Activated CD4-positive, alpha-beta T cell treated with anti-CD3 and anti-CD28 coated beads, Interleukin-2, Interleukin-4, amounts not matched to agents 100 ng/mL and 50 ng/mL, durations not matched to agents 16 hours and 8 hours (primary cell): ENCODE results near the gene CTNND2.
"Not testable (repeated sequence)": the region's sequence is repeated elsewhere in the genome, so short reads cannot be mapped to it uniquely, and the experiment has no call there.

Experiments
- DNase-seq: peaks from one replicate; pipeline ENCODE4 v3.0.0-alpha.2; 2020; ENCODE audit warnings: low spot score

The CTNND2 gene

DNA sequence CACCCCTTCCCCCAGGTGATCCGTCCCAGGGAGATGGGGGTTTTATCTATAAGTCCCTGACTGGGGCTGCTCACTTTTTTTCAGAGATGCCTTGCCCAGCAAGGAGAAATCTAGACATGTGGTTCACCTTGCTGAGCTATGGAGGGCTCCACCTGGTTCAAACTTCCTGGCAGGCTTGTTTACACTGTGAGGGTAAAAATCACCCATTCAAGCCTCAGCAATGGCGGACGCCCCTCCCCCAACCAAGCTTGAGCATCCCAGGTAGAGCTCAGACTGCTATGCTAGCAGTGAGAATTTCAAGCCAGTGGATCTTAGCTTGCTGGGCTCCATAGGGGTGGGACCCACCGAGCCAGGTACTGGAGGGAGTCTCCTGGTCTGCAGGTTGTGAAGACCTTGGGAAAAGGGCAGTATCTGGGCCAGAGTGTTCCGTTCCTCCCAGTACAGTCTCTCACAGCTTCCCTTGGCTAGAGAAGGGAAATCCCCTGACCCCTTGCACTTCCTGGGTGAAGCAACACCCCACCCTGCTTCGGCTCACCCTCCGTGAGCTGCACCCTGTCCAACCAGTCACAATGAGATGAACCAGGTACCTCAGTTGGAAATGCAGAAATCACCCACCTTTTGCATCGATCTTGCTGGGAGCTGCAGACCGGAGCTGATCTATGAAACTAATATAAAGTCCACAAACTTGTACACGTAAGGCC lies 231.7 kb downstream of the CTNND2 start:
- DNase-seq = no peak

DNA sequence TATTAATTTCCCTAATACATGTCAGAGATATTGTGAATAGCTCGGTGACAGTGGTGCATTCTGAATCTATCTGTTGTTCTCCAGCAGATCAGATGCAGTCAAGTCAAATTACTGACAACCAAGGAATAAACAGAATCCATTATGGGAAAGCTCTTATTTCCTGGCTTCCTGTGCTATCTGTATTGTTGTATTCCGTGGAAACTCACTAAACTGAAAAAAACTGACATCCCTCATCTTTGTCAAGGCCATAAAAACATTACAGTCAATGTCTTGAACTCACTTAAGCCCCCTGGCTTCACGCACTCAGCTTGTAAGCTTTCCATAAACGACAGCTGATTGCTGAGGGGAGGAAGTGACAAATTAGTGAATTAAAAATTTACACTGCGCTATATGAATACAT lies 245.9 kb downstream of the CTNND2 start:
- DNase-seq = no peak

DNA sequence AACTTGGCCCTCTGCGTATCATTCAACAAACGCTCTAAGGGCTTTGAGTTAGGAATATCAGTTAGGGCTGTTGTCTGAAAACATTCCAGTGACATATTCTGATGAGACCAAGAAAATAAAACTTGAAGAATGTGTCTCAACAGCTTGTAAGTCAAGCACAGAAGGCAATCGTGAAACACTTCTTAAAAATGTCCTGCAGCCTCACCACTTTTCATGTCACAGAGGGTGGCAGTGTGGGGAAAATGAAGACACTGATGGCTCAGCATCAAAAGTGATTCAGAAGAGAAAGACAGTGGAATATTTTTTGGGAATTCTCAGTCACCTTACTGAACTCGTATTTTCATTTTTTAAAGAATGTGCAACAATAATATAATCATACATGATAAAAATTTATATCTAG lies 247.3 kb downstream of the CTNND2 start:
- DNase-seq = no peak

DNA sequence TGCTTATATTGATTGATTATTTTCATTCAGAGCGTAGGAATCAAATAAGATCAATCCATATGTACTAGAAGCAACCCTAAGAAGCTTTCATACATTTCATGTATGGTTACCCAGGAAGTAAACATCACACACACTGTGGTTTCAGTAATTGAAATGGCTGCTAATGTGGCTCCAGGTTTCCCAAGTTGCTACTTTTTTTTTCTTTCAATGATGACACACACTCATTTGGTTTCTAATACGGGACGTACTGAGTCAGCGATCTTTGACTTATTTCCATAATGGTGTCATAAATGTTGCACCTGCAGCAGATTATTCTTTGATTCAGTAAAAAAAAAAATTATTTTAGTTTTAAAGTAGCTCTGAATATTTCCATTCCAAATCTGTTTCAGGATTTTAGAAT lies 248.6 kb downstream of the CTNND2 start:
- no peak for DNase-seq

DNA sequence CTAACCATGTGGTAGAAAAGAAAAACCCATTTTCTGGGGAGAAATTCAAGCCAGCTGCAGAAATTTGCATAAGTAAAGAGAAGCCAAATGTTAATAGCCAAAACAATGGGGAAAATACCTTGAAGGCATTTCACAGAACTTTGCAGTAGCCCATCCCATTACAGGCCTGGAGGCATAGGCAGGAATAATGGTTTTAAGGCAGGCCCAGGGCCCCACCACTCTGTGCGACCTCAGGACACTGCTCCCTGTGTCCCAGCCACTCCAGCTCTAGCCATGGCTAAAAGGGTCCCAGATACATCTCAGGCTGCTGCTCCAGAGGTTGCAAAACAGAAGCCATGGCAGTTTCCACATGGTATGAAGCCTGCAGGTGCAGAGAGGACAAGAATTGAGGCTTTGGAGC lies 253.3 kb downstream of the CTNND2 start:
- DNase-seq = no peak

DNA sequence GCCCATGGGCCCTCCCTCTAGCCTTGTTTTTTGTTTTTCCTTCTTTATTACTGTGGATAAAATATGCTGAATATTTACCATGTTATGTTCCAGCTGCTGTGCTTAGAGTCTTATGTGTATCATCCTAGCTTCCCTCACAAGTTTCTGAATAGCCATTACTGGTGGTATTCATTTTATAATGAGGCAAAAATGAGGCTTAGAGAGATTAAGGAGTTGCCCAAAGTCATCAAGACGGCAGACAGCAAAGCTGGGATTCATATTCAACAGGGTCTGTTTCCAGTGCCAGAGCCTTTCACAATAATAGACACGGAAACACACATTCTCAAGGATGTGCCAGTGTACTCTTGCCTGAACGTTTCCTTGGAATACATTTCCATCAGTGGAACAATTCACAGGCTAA lies 258.1 kb downstream of the CTNND2 start:
- DNase-seq = no peak

DNA sequence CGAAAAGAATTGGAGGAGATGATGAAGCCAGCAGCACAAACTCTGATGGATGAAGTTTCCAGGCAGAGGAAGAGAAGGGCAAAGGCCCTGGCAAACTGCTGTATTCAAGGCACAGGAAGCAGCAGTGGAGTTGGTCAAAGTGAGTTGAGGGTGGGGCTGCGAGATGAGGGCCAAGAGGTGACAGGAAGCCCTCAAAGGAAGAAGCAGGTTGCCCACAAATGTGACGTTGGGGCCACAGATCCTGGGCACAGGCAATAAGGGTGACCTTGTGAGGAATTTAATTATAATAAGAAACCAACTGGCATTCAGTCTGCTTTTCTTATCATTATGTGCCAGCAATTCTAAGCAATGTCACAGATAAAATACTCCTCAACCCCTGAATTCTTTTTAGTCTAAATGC lies 261.8 kb downstream of the CTNND2 start:
- no peak for DNase-seq

DNA sequence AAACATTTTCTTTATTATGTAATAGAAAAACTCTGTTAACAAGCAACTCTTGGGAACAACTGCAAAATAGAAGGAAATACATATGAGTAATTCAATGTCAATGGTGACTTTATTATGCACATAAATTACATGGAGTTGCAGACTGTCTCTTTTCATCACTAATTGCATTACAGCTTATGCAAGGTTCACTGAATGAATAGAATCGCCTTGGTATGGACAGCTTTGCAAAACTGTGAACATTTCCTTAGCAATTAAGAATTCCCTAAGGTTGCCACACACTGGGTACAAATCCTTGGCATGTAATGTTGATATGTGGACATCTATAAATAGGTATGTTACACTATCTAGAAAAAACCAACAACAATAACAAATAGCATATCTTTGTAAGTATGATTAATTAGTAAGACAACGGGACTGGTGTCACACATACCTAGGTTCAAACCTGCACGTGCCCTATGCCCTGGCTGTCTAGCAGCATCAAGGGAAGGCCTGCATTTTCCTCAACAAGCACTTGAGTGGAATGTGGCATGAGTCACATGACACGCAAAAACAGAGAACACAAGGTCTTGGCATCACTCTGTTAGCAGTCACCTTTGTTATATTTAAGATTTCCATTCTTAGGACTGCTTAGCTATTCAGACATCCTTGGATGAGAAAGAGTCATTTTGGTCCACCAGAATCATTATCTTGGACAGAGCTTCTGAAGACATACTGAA lies 263.9 kb downstream of the CTNND2 start:
- DNase-seq = no peak

DNA sequence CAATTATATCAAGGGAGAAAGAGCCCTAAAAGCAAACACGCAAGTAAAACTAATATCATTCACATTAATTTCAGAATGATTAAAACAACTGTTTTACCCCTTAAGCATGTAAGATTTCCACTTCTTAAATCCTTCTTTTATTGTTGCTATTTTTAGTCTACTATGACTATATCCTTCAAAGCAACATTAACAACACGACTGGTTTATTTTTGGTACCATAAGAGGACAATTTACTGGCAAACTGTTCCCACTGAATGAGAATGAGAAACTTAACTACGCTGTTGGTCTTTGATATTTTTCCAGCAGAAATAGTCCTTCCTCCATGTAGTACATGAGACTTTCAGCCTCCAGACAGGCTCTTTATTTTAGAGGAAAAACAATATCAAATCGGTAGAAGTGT lies 281.5 kb downstream of the CTNND2 start:
- DNase-seq = no peak

DNA sequence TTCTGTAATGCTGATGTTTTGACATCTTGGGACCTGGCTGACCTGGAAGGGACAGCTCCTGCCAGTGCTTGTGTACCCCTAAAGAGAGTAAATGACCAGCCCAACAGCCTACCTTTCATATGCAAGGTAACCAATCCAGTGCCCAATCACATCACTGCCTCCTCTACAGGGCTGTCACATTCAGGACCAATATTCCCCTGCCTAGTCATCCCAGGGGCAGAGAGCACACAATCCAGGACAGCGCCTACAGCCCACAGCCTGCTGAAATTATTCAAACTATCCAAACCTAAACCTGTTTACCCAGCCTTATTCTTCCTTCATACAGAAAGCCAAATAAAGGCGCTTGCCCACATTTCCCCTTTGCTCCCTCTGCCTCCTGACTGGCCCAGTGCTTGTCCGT lies 284.1 kb downstream of the CTNND2 start:
- no peak for DNase-seq

DNA sequence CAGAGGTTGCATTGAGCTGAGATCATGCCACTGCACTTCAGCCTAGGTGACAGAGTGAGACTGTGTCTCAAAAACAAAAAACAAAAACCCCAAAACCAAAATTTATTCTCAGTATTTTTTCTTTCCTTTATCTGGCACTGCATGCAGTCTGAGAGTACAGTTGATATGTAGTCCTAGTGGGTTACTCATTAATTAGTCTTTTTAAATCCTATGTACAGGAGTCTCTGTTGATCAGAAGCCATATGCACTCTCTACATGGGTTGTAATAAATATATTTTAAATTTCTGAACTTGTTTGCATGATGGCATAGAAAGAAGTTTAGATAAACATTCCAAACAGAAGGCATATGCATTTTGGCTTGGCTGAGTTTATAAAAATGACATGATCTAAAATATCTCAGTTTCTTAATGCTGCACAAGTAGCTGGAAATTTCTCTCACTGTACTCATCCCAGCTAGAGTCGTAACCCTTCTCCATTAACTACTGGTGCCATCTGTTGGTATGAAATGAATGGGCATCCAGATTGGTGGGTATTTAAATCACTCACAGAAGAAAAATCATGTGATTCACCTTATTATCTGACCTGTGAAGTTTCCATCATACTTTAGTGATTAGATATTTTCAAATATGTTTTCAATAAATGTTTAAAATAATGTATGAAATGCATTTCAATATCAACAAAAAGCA lies 284.8 kb downstream of the CTNND2 start:
- no peak for DNase-seq

DNA sequence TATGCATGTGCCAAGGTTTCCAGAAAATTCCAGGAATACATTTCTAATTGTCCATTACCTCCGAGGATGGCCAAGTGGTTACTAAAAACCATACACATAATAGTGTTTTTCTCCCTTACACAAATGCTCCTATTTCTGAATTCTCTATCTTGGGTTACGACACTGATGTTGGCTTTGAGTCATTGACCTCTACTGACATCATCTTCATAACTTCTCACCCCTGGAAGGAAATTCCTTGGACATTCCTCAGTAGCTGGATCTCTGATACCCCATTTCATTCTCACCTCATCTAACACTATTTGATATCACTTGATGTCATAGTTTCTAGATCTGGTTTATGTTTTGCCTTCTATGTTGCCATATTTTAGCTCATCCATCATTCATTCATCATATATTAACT lies 287.2 kb downstream of the CTNND2 start:
- DNase-seq = no peak

DNA sequence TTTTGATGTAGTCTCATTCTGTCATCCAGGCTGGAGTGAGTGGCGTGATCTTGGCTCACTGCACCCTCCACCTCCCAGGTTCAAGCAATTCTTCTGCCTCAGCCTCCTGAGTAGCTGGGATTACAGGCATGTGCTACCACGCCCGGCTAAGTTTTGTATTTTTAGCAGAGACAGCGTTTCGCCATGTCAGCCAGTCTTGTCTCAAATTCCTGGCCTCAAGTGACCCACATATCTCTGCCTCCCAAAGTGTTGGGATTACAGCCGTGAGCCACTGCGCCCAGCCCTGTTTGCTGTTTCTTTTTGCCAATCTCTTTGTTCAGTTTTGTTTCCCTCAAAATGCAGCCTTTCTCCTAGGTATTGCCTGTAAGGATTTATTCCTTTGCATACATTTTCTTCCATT lies 287.6 kb downstream of the CTNND2 start:
- not testable (repeated sequence) for DNase-seq

DNA sequence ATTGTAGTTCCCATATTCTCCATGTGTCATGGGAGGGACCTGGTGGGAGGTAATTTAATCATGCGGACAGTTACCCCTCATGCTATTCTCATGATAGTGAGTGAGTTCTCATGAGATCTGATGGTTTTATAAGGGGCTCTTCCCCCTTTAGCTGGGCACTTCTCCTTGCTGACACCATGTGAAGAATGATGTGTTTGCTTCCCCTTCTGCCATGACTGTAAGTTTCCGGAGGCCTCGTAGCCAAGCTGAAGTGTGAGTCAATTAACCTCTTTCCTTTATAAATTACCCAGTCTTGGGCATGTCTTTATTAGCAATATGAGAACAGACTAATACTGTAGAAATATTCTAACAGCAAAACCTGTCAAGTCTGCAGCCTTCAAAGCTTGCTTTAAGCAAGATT lies 293.2 kb downstream of the CTNND2 start:
- DNase-seq = no peak

DNA sequence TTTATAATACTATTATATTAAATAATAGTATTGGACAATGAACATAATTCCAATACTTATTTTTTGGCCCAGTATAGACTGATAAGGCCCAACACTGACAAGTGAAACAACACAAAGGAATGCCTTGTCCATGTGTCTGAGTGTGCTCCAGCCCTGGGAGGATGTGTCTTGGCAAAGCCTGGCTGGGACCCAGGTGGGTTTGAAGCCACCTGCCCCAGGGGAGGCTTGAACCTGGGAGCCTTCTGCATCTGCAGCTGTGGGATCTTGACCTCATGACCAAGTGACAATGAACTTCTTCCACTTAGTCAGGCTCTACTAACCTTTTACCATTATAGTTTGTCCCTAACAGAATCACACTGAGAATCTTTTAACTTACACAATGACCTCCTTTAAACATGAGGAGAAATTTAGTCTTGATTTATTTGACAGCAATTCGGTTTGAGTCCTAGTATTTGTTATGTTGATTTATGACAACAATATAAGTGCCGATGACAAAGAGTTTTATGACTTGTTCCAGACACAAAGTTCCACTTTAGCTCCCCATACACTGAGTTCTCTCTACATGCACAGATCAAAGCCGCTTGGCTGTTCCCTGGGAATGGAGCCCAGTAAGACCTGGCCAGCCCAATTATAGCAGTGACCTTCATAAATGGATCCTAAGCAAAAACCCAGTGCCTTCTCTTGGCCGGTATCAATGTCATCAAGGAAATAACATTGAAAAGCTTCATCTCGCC lies 294.5 kb downstream of the CTNND2 start:
- DNase-seq = no peak

DNA sequence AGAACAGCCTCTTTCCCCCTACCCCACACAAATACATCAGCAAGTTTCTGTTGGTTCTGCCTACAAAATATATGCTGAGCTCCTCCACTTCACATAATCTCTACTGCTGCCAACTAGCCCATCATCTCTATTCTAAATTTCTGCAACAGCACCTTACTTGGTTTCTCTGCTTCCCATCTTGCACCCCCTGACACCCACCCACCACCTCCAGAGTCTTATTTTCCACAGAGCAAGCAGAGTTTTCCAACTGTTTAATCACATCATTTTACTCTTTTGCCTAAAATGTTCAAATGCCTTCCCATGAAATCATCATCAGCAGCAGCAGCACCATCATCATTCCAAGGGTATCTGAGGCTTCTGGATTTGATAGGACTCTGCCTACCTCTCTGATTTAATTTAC lies 295.7 kb downstream of the CTNND2 start:
- no peak for DNase-seq

DNA sequence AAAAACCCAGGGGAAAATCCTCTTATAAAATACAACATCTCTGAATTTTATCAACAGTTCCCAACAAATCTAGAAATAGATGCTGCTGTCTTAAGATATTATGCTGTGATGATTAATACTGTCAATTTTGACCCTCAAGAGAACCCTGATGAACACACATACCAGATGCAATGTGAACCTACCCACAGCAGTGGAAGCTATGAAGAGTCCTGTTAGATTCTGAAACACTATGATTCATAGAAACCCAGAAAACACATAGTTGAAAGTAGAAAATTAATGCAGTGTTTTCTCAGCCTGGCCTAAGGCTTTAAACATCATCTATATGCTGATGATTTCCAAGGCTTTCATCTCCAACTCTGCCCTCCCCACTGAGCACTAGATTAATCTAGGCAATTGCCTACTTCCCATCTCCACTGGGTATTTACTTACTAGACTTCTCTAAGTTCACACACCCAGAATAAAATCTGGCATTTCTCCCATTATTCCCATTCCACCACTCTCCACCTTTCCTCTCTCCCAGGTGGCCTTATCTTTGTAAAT lies 296.2 kb downstream of the CTNND2 start:
- DNase-seq = no peak

DNA sequence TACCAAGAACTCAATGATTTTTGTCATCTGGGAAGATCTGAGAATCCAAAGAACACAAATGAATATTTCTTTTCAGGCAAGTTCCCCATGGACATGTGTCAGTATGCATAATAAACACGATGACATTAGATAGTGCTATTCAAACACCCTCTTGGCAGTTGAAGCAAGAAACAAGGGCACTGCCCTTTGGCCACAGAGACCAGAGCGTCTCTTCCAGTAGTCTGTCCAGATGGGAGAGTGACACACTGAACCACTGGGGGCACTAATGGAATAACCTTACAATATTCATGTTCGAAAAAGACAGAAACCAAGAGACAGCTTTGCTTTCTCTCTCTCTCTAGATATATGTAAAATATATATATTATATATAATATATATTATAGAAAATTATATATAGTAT lies 301.9 kb downstream of the CTNND2 start:
- DNase-seq = no peak

DNA sequence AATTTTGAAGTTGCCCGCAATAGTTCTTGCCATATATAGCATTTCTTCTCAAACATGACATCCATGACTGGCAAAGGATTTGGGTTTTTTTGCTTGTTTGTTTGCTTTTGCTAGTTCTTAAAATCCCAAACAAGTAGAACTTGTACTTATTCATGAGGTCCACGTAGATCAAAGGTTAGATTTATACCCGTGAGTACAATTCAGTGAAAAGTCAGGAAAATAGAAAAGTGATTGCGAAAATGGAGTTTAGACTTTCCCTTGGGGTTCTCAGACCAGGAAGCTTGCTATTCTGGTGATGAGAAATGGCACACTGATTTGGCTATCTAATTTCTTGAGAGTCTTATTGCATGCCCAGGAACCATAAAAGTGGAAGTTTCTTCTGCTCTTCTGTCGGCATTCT lies 304.7 kb downstream of the CTNND2 start:
- no peak for DNase-seq

DNA sequence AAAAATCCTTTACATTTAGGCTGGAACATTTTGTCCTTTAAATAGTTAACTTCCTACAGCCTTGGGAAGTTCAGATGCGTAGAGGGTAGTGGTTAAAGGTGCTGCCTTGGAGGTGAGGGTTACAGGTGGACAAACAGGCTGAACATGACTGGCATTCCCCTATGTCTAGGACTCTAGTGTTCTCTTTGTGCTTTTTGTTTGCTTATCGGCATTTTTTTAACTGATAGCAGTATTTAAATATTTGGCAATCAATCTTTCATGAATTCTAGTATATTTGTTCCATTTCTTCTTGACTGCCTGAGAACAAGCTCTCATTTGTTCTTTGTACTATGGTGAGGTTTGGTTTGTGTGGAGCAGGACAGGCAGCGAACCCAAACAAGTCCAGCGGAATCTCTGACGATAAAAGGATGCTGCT lies 307.6 kb downstream of the CTNND2 start:
- DNase-seq = no peak

DNA sequence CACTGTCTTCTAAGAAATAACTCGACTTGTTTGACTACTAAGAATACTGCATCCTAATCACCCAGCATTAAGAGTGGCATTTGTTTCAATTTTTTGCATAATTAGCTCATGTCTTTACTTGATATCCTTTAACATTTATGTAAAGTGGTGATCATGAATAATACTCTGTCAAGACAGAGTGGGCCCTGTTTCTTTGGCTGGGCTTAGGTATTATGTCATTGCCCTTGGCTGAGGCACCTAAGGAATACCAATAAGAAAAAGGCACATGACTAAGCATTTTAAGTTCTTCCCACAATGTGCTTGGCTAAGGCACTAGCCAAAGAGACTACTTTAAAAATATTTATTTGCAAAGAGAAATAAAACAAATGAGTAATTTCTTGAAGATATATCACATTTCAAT lies 308.1 kb downstream of the CTNND2 start:
- no peak for DNase-seq

DNA sequence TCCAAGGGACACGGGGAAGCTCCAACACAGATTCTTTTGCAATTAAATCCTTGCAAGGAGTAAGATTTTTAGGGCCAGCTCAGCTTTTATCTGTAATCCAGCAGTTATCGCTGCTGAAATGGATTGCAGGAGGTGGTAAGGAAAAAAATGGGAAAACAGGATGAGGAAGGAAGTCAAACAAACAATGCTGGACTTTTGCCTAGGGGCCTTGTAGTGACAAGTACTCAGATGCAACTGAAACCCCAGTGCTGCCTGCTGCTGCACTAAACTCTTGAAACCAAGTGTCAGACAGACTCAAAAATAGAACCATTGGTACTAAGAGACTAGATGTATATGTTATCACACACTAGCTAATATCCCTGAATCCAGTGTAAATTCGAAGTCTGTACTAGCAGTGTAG lies 309.2 kb downstream of the CTNND2 start:
- no peak for DNase-seq
